Measurements from ENCODE around the gene FOXN4. TPM values are rescaled to one million over a fixed set of nuclear protein-coding genes. Genes with fewer than 3 reads are reported as not detected.

Gene FOXN4
- total and polyA plus RNA-seq, 12 donors, result 0.22 to 0.24 TPM; not detected in 10

DNA sequence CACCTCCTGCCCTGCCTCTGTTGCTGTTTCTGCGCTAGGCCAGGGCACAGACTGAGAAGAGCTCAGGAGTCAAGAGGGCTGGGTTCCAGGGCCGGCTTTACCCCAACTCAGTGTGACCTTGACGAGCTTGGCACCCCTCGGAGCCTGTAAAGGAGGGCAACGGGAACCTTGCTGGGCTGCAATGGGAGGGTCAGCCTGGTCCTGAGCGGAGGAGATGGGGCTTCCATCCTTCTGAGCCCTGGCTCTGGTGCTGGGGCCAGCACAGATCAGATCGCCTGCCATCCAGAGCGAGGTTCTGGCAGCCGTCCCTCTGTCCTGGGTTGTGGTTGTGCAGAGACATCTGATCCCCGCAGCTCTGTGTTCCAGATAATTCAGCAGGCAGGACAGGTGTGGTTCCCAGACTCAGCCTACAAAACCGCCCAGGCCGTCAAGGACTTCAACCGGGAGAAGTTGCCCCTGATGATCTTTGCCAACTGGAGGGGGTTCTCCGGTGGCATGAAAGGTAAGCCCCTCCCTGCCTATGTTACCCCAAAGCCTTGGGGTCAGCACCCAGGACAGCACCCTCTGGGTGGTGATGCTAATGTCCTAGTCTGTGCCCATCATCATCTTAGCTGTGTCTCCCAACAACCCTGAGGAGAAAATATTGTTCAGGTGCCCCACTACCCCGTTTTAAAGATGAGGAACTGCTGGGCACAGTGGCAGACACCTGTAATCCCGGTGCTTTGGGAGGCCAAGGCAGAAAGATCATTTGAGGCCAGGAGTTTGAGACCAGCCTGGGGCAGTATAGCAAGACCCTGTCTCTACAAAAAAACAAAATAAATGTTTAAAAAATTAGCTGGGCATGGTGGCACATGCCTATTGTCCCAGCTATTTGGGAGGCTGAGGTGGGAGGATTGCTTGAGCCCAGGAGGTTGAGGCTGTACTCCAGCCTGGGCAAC is 50.2 kb downstream of the FOXN4 start:
- DNase-seq, result no peak
- H3K4me3 ChIP-seq, result no peak overlapping the region
- WGBS, 4 donors, result 73 to 80% (median 75%) methylated on average over 9 to 16 of the region's 16 CpGs
- H3K4me1 ChIP-seq (replicated peaks in 1 of 2), result no peaks in the 10 kb centered on the region
- intact Hi-C loops (cut with DNase I), result no loop called here
- no peak overlapping the region for H3K27ac ChIP-seq
- TF ChIP-seq POLR2A (IDR thresholded peaks at IDR 0.05), result no peak
- TF ChIP-seq, protein P1, sequence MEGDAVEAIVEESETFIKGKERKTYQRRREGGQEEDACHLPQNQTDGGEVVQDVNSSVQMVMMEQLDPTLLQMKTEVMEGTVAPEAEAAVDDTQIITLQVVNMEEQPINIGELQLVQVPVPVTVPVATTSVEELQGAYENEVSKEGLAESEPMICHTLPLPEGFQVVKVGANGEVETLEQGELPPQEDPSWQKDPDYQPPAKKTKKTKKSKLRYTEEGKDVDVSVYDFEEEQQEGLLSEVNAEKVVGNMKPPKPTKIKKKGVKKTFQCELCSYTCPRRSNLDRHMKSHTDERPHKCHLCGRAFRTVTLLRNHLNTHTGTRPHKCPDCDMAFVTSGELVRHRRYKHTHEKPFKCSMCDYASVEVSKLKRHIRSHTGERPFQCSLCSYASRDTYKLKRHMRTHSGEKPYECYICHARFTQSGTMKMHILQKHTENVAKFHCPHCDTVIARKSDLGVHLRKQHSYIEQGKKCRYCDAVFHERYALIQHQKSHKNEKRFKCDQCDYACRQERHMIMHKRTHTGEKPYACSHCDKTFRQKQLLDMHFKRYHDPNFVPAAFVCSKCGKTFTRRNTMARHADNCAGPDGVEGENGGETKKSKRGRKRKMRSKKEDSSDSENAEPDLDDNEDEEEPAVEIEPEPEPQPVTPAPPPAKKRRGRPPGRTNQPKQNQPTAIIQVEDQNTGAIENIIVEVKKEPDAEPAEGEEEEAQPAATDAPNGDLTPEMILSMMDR (IDR thresholded peaks at IDR 0.05), result no peak
- H3K9me3 ChIP-seq (replicated peaks in 1 of 3), result no peaks in the 10 kb centered on the region
- no peaks in the 10 kb centered on the region for H3K27me3 ChIP-seq
- peaks cover 0 to 72% of the 10 kb centered on the region in 2 donors for H3K36me3 ChIP-seq (replicated peaks in 1 of 2)

DNA sequence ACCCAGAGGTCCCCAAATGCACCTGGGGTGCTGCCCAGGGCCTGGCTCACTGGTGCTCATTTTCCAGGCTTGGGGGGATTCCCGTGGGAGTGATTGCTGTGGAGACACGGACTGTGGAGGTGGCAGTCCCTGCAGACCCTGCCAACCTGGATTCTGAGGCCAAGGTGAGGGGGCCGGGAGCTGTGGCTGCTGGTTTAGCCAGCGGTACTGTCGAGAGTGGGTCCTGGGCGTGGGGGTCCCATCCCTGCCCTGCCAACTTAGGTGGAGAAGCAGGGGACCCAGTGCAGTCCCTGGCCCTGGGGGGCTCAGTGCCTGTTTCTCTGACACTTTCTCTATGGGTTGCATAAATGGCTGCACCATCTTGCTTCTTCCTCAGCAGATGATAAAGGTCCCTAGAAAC is 50.9 kb downstream of the FOXN4 start:
- DNase-seq, result no peak
- H3K27me3 ChIP-seq, result no peaks in the 10 kb centered on the region
- TF ChIP-seq POLR2A (IDR thresholded peaks at IDR 0.05), result no peak
- TF ChIP-seq, protein P1 (IDR thresholded peaks at IDR 0.05), result no peak
- intact Hi-C loops (cut with DNase I), result no loop called here
- peaks cover 0 to 79% of the 10 kb centered on the region in 2 donors for H3K36me3 ChIP-seq (replicated peaks in 1 of 2)
- no peak overlapping the region for H3K4me3 ChIP-seq
- H3K4me1 ChIP-seq (replicated peaks in 1 of 2), result no peaks in the 10 kb centered on the region
- H3K9me3 ChIP-seq (replicated peaks in 1 of 3), result peaks cover 0 to 3% (median 0%) of the 10 kb centered on the region in 3 donors
- 85 to 100% (median 92%) methylated on average over 4 to 6 of the region's 6 CpGs; no CpG with 5 or more reads in 1 of the 4 donors for WGBS, 4 donors
- H3K27ac ChIP-seq, result no peak overlapping the region

GRCh38 chr12:109256011-109256410 is 53.1 kb downstream of the FOXN4 start:
- TF ChIP-seq POLR2A (IDR thresholded peaks at IDR 0.05), result no peak
- TF ChIP-seq, protein P1 (IDR thresholded peaks at IDR 0.05), result no peak
- Histone ChIP-seq H3K4me3 (no peak overlapping the region), H3K9me3 (replicated peaks in 1 of 3) (peaks cover 0 to 3% (median 0%) of the 10 kb centered on the region in 3 donors), H3K36me3 (replicated peaks in 1 of 2) (peaks cover 0 to 87% of the 10 kb centered on the region in 2 donors), H3K27ac (no peak overlapping the region), H3K4me1 (replicated peaks in 1 of 2) (no peaks in the 10 kb centered on the region), H3K27me3 (no peaks in the 10 kb centered on the region)
- intact Hi-C loops (cut with DNase I), result no loop called here
- no peak for DNase-seq
- 80 to 89% (median 87%) methylated on average over 8 of the region's 8 CpGs for whole genome bisulfite sequencing, 4 donors

DNA sequence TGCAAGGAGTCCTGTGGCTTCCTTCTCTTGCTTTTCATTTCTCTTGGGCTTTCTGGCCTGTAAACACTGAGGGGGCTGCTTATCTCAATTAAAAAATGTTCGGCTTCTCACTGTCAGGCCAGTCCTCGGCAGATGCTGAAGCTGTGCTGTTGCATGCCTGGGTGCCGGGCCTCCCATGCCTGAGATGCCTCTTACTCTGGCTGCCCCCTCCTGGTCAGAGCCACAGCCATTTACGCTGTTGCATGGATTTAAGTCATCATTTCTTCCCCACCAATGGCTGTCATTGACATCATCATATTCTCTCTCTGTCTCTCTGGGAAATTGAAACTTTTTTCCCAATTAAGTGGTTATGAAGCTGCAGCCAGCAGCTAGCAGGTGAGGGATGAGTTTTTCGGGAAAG is 53.7 kb downstream of the FOXN4 start:
- DNase-seq, result no peak
- H3K4me1 ChIP-seq (replicated peaks in 1 of 2), result no peaks in the 10 kb centered on the region
- no peak overlapping the region for H3K4me3 ChIP-seq
- peaks cover 0 to 84% of the 10 kb centered on the region in 2 donors for H3K36me3 ChIP-seq (replicated peaks in 1 of 2)
- H3K9me3 ChIP-seq (replicated peaks in 1 of 3), result peaks cover 0 to 3% (median 0%) of the 10 kb centered on the region in 3 donors
- no peaks in the 10 kb centered on the region for H3K27me3 ChIP-seq
- H3K27ac ChIP-seq, result no peak overlapping the region
- 82 to 92% (median 86%) methylated on average over 5 of the region's 5 CpGs for WGBS, 4 donors
- TF ChIP-seq POLR2A (IDR thresholded peaks at IDR 0.05), result no peak
- TF ChIP-seq, protein P1 (IDR thresholded peaks at IDR 0.05), result no peak
- intact Hi-C loops (cut with DNase I), result no loop called here
